ENCODE measurements around the gene EMC7.

GRCh38 chr15:34079904-34080303 is 21.8 kb downstream of the EMC7 start:
- TF ChIP-seq CTCF (IDR thresholded peaks at IDR 0.05) (no peak), POLR2AphosphoS5 (IDR thresholded peaks at IDR 0.05; ENCODE audit: low read depth, low read length) (no peak)
- TF ChIP-seq, protein P1, sequence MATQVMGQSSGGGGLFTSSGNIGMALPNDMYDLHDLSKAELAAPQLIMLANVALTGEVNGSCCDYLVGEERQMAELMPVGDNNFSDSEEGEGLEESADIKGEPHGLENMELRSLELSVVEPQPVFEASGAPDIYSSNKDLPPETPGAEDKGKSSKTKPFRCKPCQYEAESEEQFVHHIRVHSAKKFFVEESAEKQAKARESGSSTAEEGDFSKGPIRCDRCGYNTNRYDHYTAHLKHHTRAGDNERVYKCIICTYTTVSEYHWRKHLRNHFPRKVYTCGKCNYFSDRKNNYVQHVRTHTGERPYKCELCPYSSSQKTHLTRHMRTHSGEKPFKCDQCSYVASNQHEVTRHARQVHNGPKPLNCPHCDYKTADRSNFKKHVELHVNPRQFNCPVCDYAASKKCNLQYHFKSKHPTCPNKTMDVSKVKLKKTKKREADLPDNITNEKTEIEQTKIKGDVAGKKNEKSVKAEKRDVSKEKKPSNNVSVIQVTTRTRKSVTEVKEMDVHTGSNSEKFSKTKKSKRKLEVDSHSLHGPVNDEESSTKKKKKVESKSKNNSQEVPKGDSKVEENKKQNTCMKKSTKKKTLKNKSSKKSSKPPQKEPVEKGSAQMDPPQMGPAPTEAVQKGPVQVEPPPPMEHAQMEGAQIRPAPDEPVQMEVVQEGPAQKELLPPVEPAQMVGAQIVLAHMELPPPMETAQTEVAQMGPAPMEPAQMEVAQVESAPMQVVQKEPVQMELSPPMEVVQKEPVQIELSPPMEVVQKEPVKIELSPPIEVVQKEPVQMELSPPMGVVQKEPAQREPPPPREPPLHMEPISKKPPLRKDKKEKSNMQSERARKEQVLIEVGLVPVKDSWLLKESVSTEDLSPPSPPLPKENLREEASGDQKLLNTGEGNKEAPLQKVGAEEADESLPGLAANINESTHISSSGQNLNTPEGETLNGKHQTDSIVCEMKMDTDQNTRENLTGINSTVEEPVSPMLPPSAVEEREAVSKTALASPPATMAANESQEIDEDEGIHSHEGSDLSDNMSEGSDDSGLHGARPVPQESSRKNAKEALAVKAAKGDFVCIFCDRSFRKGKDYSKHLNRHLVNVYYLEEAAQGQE (IDR thresholded peaks at IDR 0.05; ENCODE audit: insufficient read depth in 1 of 2, low read depth in 2 of 2, low read length in 1 of 2), result no peak
